HG03520 (cell line): Measurements from ENCODE around the gene FAM151A.

Experiments
- ATAC-seq: cut with Tn5 transposase; IDR thresholded peaks from one replicate; pipeline ENCODE4 v1.9.1; 2021; ENCODE audit warnings: mild to moderate bottlenecking, moderate library complexity; ENCODE audit not compliant: unreplicated experiment

The FAM151A gene

GRCh38 chr1:54623216-54624007 lies at the start of gene FAM151A:
Gene FAM151A (minus strand): TSS chr1:54623525. CDS start chr1:54623395, 130 bp downstream.
- ATAC-seq = no peak

GRCh38 chr1:54671985-54672608 lies 48.8 kb upstream of the FAM151A start:
- no peak for ATAC-seq

DNA sequence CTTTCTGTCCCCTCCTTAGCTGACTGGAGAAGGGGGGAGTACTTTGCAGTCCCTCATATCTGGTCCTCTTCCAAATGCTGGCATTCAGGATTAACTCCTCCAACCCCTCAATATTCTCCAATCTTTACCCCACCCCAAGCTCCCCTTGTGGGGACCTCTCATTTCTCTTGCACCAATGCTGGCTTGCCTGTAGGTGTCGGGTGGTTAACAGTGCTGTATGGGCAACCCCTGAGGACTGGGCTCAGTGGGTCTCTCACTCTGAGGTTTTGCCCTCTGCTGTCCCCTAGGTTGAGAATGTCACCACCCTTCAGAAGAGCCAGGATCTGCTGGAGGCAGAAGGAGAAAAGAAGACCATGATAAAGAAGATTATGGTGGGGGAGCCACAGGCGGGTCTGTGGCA lies 45.2 kb upstream of the FAM151A start:
- no peak for ATAC-seq

- ATAC-seq = no peak
Observed at GRCh38 chr1:54667797-54668196, 44.5 kb upstream of the FAM151A start.

DNA sequence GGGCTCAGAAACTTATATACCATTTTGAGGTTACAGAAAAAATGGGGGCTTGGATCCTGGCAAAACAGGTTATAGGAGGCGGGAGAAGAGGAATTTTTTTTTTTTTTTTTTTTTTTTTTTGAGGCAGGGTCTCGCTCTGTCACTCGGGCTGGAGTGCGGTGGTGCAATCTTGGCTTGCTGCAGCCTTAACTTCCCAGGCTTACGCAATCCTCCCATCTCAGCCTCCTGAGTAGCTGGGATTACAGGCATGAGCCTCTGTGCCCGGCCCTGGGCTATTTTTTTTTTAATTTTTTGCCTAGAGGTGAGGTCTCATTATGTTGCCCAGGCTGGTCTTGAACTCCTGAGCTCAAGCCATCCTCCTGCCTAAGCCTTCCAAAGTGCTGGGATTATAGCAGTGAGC lies 43.0 kb upstream of the FAM151A start:
- ATAC-seq = no peak

DNA sequence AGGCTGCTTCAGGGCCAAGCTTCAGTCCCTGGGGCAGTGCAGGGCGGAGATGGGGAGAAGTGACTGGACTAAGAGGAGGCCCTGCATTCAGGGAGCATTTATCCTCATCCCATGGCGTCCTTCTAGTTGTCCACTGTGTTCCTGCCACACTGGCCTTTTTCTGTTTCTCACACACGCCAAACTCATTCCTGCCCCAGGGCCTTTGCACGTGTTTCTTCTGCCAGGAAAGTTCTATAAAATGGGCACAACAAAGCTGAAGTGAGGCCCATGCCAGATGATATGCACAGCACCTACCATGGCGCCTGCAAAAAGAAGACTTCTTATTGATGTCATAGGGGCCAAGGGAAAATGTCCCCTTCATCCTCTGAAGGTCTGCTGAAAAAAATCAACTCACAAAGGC lies 42.5 kb upstream of the FAM151A start:
- ATAC-seq = no peak

DNA sequence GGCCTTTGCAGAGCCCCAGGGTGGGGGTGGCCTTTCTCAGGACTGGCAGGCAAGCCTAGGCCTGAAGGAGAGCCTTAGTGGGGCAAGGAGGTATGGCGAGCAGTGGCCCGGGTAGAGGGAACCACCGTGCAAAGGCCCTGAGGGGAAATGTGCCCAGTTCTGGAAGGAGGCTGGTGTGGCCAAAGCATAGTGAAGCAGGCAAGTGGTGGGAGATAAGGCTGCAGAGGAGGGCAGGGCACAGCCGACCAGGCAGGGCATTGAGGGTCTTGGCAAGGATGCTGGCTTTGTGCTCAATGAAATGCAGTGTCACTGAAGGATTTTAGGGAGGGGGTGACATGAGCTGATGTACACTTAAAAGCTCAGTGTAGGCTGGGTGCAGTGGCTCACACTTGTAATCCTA lies 41.0 kb upstream of the FAM151A start:
- ATAC-seq = no peak

GRCh38 chr1:54663725-54664124 lies 40.4 kb upstream of the FAM151A start:
- no peak for ATAC-seq

DNA sequence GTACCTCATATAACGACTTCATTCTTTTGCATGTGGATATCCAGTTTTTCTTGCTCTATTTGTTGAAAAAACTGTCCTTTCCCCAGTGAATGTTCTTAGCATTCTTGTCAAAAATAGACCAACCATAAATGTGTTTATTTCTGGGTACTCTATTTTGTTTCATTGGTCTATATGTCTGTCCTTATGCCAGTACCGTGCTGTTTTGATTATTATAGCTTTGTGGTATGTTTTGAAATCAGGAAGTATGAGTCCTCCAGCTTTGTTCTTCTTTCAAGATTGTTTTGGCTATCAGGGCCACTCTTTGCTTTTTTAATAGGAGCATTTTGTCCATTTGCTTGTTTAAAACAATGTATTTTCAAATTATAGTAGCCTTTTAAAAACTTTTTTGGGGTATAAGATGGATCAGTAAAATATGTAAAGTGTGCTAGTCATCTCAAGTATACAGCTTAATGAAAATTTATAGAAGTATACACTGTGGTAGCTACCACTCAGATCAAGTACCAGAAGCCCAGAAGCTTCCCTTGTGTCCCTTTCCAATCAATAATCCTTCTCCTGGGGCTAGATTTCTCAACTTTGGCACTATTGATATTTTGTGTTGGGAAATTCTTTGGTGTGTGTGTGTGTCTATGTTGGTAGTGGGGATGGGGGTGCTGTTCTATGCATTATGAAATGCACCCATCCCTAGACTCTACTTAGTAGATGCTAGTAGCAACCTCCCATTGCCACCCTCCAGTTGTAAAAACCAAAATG lies 35.0 kb upstream of the FAM151A start:
- ATAC-seq = no peak

- ATAC-seq = no peak
Observed at GRCh38 chr1:54653036-54653435, 29.7 kb upstream of the FAM151A start.

- no peak for ATAC-seq
Observed at GRCh38 chr1:54652168-54652567, 28.8 kb upstream of the FAM151A start.

- ATAC-seq = no peak
Observed at GRCh38 chr1:54651608-54652007, 28.3 kb upstream of the FAM151A start.

- no peak for ATAC-seq
Observed at GRCh38 chr1:54650417-54650816, 27.1 kb upstream of the FAM151A start.

GRCh38 chr1:54649921-54650320 lies 26.6 kb upstream of the FAM151A start:
- ATAC-seq = no peak

- no peak for ATAC-seq
Observed at GRCh38 chr1:54649130-54649898, 26.0 kb upstream of the FAM151A start.

- no peak for ATAC-seq
Observed at GRCh38 chr1:54645806-54646676, 22.7 kb upstream of the FAM151A start.

- ATAC-seq = no peak
Observed at GRCh38 chr1:54643736-54644135, 20.4 kb upstream of the FAM151A start.

DNA sequence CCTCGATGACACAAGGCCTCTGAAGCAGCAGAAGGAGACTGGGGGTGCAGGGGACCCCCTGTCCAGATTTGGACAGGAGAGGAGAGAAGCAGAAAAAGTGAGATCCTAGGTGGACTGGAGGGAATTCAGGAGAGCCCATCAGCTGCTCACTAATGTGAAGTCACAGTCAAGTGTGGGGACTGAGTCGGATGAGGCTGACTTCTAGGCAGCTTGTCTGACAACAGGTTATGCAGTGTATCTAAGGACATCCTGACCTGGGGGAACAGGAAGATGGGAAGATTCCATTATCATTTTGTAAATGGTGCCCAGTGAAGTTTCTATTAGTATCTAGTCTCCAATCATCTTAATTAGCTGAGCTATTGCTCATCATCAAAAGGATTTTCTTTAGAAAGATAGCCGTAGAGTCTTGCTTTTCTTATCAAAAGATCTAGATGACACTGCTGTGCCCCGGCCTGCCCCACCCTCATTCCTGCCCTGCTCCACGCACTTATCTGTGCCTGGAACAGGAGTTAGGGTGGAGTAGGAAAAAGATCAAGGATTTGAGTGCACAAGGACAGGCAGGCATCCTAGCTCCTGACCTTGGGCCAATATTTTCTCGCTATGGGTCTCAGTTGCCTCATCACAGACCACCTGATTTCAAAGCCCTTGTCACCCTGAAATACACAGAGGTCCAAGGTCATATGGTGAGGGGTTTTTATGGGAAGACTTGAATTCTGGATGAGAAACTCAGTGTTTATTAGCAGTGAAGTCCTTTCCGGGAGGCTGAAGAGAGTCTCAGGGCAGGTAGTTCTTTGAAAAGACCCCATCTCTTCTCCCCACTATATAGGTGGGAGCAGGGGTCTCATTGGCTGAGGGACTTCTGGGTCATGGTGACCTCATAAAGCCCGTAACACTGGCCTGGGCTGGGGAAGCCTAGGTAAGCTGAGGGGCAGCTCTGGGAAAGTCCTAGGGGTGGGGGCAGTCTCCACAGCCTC lies 17.8 kb upstream of the FAM151A start, which contains the start of gene MROH7:
Gene MROH7 (plus strand): TSS at position 924 of the 974 bp plus-strand sequence. CDS start 11,141 bp downstream, outside the sequence.
- ATAC-seq = no peak

- ATAC-seq = no peak
Observed at GRCh38 chr1:54640361-54640760, 17.0 kb upstream of the FAM151A start.
